GM19397 (cell line): ENCODE measurements around the gene EIF6.
"Not testable (repeated sequence)": the region's sequence is repeated elsewhere in the genome, so short reads cannot be mapped to it uniquely, and the experiment has no call there.

ENCODE experiments used
- ATAC-seq: cut with Tn5 transposase; IDR thresholded peaks from one replicate; pipeline ENCODE4 v1.9.1; 2021; ENCODE audit warnings: mild to moderate bottlenecking, moderate library complexity; ENCODE audit not compliant: unreplicated experiment

Gene EIF6

DNA sequence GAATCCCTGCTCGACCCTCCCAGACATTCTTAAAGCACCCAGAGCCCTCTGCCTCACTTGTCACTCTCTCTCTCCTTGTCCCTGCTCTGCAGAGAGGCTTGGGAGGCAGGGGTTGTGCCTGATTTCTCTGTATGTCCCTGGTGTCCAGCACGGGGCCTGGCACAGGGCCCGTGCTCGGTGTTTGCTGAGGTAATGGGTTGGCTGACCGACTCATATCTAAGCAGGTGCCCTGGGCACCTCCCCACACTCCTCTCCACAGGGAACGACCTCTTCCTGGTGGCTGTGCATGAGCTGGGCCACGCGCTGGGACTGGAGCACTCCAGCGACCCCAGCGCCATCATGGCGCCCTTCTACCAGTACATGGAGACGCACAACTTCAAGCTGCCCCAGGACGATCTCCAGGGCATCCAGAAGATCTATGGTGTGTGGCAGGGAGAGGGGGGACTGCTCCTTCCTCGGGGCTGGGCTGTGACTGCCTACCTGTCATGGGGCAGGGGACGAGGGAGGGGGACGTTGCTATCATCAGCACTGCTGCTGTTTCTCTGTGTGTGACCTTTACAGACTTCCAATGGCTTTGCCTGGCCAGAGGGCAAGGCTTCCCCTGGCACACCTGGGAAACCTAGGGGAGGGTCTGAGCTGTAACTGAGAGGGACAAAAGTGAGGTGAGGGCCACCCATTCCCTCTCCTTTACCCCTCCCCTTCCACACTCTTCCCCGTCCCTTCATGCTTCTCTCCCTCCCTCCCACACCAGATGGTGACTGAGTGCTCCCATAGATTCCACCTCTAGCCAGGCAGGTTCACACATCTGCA is 20.8 kb downstream of the EIF6 start:
- no peak for ATAC-seq

DNA sequence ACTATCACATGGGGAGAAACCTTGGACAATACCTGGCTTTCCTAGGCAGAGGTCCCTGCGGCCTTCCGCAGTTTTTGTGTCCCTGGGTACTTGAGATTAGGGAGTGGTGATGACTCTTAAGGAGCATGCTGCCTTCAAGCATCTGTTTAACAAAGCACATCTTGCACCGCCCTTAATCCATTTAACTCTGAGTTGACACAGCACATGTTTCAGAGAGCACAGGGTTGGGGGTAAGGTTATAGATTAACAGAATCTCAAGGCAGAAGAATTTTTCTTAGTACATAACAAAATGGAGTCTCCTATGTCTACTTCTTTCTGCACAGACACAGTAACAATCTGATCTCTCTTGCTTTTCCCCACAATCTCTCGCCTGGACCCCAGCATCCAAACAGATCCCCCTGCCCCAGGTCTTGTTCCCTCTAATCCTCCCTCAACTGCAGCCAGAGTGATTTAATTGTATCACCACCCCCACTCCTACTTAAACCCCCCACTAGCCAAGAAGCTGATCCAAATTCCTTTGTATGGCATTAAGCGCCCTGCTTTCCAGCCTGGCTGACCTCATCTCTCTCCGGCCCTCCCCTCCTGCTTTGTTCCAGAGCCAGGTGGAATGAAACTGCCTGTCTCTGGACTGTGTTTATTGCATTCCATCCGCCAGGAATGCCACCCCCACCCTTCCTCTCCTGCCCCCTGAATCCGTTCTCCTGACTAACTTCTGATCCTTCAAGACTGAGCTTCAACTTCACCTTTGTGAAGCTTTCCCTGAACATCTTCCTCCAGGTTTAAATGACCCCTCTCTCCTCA is 21.6 kb downstream of the EIF6 start:
- ATAC-seq = not testable (repeated sequence)

DNA sequence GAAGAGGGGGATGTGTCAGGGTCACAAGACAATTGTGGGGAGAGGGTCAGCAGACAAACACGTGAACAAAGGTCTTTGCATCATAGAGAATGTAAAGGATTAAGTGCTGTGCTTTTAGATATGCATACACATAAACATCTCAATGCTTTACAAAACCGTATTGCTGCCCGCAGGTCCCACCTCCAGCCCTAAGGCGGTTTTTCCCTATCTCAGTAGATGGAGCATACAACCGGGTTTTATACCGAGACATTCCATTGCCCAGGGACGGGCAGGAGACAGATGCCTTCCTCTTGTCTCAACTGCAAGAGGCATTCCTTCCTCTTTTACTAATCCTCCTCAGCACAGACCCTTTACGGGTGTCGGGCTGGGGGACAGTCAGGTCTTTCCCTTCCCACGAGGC is 22.3 kb downstream of the EIF6 start:
- ATAC-seq = not testable (repeated sequence)

DNA sequence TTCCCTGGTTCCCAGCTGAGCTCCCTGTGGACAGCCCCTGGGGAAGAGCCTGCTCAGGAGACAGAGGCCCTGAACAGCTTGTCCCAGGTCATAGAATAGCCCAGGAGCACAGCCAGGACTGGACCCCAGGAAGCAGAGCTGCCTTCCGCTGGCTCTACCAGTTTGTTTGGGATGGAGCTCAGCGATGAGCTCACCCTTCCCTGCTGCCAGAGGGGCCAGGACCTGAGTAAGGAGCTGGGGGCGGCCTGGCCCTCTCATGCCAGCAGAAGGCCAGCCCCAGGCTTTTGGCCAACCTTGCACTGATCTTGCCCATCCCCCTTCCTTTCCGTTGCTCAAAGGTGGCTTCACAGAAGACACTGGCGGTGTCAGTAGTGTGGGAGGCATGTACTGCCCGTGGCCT is 24.1 kb downstream of the EIF6 start:
- no peak for ATAC-seq

DNA sequence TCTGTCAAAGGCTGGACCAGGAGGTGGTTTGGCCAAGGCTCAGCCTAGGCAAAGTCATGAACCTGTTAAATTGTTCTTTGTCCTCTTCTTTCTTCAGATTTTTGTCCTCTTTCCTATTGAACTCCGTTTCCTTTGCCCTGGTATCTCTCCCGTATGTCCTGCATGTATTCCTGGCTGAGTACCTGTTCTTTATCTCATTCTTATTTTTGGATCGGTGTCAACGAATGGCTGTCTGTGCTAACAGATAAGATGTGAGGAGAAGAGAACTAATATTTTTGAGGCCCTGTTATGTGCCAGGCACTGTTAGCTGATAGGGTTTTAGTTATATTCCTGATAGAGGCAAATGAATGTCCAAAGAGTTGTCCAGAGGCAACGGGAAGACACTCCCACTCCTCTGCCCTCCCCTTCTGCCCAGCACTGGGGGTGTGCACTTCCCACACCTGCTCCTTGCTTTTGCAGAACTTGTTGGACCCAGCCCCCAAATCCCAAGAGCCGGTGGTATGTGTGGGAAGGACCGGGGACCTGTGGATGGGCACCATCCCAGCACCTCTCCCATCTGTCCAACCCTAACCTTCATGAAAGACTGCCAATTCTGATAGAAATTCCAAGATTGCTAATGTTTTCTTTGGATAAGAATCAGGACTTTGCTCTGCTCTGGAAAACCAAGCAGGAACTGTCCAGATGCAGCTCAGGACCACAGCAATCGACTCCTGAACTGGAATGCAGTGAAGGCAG is 27.2 kb downstream of the EIF6 start:
- no peak for ATAC-seq

DNA sequence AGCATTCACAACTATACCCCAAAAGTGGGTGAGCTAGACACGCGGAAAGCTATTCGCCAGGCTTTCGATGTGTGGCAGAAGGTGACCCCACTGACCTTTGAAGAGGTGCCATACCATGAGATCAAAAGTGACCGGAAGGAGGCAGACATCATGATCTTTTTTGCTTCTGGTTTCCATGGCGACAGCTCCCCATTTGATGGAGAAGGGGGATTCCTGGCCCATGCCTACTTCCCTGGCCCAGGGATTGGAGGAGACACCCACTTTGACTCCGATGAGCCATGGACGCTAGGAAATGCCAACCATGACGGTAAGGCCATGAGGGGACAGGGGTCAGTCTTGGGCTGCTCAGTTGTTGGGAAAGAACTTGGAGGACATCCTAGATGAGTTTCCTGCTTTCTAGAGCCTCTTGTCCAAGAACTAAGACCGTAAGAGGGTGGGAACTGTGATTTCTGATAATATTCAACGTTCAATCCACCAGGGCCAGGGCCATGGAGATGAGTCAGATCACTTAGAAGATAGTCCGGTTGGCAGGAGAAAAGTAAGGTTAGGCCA is 30.0 kb downstream of the EIF6 start:
- ATAC-seq = no peak

DNA sequence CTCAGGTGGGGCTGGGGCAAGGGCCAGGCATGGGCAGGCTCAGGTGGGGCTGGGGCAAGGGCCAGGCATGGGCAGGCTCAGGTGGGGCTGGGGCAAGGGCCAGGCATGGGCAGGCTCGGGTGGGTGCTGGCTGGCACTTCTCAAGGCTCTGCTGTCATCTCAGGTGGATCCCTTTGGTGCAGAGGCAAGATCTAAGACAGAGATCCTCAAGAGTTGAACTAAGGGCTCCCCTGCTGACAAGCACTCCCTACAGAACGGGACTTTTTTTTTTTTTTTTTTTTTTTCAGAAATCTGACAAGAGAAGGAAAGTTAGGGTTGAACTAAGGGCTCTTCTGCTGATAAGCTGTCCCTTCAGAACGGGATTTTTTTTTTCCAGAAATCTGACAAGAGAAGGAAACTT is 31.6 kb downstream of the EIF6 start:
- no peak for ATAC-seq

DNA sequence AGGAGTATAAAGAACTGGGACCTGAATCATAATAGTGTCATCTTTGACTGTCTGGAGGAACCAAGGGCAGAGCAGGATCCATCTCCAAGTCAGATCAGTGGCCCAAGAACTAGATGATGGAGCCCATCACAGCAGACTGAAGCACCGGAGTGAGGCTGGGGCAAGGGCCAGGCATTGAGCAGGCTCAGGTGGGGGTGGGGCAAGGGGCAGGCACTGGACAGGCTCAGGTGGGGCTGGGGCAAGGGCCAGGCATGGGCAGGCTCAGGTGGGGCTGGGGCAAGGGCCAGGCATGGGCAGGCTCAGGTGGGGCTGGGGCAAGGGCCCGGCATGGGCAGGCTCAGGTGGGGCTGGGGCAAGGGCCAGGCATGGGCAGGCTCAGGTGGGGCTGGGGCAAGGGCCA is 32.0 kb downstream of the EIF6 start:
- ATAC-seq = not testable (repeated sequence)

DNA sequence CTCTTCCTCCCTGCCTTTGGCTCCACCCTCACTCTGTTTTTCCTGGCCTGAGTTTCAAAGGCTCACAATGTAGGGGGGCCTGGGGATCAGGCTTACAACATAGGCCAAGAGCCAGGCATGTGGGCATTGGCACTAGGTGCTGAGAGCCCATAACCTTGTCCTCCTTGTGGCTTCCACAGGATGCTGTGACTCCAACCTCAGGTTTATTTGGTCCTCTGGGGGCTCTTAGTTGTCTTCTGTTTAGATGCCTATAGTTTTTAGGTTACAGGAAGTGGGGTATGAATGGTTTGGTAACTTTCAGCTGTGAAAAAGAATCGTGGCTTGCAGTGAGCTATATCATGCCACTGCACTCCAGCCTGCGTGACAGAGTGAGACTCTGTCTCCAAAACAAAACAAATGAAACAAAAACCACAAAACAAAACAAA is 32.5 kb downstream of the EIF6 start:
- ATAC-seq = no peak

DNA sequence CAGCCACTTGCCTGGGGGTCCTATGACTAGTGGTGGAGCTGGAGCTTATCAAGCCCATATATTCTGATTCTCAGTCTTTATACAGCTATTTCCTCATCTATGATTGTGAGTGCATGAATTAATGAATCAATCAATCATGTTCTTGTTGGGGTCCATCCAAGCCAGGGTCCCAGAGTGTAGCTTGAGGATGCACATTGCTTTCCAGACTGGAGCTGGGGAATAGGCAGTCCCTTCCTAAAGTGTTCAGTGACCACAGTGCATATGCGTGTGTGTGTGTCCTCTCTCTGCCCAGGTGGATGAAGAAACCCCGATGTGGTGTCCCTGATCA is 33.0 kb downstream of the EIF6 start:
- ATAC-seq = no peak

DNA sequence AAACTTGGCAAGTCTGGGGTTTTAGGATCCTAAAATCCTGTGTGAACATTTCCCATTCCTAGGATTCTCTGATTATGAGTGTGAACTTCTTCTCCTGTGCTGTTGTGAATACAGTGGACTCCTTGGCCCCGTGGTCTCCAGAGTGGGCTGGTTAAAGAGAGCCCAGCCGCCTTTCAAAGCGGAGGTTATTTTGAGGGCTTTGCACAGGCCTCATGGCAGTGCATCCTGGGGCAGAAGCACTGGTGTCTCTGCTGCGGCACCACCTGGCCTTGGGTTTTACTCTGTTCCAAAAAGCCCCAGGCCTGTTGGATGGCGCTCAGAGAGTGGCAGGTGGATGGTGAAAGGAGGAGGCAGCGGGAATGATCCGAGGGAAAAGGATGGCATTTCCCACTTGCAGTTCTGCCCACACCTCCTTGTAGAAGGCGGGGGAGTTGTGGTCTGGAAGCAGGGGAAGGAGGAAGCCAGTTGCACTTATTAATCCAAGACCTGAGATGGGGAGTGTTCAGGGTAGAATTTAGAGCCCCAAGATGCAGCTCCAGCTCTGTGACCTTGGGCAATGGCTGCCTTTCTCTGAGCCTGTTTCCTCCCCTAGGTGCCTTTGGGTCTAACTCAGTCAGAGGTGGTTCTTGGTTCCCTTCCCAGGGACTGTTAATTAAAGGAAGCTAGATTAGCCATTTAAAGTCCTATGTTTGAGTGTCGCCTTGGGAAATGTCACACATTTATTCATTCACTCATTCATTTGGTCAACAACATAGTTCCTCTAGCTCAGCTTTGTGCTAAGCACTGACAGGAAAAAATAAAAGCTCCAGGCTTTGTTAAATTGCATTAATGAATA is 35.7 kb downstream of the EIF6 start:
- ATAC-seq = no peak

DNA sequence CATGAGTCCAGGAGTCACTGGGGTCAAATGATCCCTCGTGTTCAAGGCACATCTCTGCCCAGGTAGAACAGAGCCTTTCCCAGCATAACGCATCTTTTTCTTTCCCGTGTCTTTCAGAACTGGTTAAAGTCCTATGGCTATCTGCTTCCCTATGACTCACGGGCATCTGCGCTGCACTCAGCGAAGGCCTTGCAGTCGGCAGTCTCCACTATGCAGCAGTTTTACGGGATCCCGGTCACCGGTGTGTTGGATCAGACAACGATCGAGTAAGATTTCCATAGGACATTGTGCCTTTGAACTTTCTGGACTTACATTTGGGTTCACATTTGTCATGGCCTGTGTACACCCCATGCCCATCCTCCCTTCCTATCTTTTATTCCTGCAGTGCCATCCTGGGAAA is 37.8 kb downstream of the EIF6 start:
- ATAC-seq = no peak

DNA sequence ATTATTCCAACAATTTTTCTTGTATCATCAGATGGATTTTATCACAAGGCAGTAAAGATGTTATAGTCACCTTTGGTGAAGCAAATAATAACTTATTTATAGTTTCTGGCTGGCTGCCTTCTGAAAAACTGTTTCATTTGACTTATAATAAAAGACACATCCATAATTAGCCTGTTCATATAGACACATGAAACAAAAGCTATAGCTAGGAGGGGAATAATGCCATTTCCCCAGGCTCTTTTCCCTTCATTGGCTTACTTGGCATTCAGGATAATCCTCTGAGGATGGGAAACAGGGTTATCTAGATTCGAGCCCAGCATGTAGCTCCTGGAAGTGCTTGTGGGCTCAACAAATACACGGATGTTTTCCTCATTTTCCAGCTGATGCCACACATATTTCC is 40.6 kb downstream of the EIF6 start:
- no peak for ATAC-seq

DNA sequence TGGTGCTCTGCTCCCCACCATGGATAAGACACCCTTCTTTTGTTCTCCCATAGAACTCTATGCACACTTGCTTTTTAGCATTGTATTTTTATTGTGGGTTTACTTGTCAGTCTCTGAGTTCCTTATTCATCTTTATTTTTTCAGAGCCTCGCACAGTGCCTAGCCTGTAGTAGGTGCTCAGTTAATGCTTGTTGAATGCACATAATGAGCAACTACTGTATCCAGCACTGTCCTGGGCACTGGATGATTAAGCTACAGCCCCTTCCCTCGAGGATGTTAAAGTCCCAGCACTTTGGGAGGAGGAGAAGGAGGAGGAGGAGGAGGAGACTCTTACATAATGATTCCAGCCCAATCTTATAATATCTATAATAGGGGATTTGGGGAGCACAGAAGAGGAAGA is 41.3 kb downstream of the EIF6 start:
- no peak for ATAC-seq

DNA sequence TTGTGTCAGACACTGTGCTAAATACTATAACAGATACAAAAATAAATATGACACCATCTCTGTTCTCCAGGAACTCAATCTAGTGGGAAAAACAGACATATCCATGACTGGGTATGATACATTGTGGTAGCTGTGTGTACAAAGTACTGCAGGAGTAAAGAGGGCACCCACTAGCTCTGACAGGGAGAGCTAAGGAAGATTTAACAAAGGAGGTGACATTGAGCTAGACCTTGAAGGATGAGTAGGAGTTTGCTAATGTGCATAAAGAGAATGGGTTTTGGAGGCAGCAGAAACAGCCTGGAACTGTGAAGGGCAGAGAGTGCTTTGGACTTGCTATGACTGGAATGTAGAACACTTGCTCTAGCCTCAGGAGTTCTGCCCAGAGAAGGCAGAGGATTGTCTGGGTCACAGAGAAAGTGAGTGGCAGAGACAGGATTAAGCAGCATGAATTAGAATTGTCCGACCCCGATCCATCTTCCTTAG is 43.7 kb downstream of the EIF6 start:
- no peak for ATAC-seq

DNA sequence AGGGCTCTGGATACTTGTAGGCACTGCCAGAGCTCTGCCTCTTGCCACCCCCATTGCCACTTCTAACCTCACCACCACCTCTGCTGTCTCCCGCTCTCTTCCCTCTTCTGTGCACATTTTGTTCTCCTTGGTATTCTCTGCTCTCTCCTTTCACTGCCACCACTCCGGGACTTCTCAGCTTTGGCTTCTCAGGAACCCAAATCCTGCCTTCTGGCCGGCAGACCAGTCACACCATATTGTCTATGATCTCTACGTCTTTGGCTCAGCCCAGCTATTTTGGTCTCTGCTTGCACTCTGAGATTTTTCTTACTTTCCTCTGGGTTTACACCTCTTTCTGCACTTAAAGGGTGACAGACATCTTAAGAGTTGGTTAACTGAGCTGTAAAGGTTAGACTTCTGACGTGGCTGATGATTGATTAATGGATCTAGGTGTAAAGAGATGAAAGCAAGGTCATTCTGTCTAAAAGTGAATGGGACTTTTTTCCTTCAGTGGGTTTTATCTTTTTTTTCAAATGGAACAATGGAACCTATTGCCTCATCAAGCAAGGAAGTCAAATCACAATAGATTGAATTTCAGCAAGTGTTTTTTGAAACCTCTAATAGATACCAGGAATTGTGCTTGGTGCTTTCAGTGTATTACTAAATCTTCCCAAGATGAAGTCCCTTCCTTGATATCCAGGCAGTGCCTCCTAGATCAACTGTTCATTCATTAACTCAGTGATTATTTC is 44.3 kb downstream of the EIF6 start:
- ATAC-seq = no peak

DNA sequence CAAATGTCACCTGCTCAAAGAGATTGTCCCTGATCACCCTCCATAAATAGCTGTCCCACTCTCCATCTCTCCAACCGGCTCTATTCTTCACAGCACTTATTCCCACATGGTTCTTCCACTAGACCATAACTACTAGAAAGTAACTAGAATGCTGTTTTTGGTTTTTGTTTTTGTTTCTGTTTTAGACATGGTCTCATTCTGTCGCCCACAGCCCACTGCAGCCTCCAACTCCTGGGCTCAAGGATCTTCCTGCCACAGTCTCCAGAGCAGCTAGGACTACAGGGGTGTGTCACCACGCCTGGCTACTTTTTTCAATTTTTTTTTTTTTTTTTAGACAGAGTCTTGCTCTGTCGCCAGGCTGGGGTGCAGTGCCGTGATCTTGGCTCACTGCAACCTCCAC is 45.8 kb downstream of the EIF6 start:
- ATAC-seq = no peak

DNA sequence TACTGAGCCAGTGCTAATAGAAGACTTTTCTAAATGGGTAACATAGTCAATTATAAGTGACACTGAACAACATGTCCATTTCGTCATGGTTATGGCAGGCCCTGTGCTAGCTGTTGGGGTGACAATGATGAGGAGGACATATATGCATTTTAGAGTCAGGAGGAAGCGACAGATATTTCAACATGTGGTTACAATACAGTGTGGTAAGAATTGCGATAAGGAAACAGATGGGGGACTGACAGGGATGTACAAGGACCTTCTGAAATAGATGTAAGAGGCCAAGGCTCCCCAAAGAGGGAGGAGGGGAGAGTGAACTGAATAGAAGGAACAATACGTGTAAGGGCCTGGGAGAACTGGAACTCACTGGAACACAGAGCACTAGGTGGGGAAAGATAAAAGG is 46.4 kb downstream of the EIF6 start:
- ATAC-seq = no peak

DNA sequence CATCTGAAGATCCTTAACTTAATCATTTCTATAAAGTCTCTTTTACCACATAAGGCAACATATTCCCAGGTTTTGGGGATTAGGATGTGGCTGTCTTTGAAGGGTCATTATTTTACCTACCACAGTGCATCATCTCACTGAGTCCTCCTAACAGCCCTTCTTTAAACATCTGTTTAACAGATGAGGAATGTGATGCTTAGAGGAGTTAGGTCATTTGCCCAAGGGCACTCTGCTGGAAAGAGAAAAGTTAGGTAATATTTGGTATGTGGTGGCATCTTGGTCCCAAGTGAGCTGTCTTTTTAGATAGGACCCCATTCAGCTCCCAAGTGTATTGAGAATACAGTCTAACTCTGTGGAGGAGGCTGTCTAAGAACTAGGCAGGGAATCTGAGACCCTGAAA is 47.1 kb downstream of the EIF6 start:
- no peak for ATAC-seq

DNA sequence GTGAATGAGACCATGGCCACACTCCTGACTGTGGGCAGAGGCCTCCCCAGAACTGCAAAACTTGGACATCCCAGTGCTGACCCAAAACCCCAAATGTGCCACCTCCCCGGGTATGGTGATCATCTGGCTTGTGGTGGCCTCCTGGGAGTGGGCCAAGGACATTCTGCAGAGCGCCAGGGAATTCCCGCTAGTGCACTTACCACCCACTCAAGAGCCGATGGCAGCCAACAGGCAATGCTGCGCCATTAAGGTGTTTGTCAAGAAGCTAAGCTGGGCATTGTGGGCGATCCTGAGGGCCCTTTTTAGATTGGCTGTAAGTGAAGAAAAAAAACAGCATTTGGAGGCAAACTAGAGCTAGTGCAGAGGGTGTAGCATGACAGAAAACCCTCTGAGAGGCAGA is 48.7 kb downstream of the EIF6 start:
- ATAC-seq = no peak
